ENCODE results near the gene TNNI2. TPM values are rescaled to one million over a fixed set of nuclear protein-coding genes. Genes with fewer than 3 reads are reported as not detected.

TNNI2 gene
- polyA plus RNA-seq, 12 donors = 1,241 to 4,224 (median 1,990) TPM

- DNase-seq = no peak
Measured at GRCh38 chr11:1845561-1846452, 7.0 kb downstream of the TNNI2 start.

- DNase-seq = no peak
Measured at GRCh38 chr11:1846453-1846932, 7.7 kb downstream of the TNNI2 start.

- no peak for DNase-seq
Measured at GRCh38 chr11:1847006-1847735, 8.4 kb downstream of the TNNI2 start.

- DNase-seq = no peak
Measured at GRCh38 chr11:1847926-1848639, 9.3 kb downstream of the TNNI2 start.

- DNase-seq = no peak
Measured at GRCh38 chr11:1848640-1849430, 10.1 kb downstream of the TNNI2 start.

GRCh38 chr11:1851468-1852180, 12.8 kb downstream of the TNNI2 start:
- no peak for DNase-seq

- DNase-seq = no peak
Measured at GRCh38 chr11:1852271-1852876, 13.6 kb downstream of the TNNI2 start.

- no peak for DNase-seq
Measured at GRCh38 chr11:1852877-1853276, 14.1 kb downstream of the TNNI2 start, which contains the start of gene LSP1. TSS of gene LSP1 (plus strand) at chr11:1853084. CDS start at chr11:1853145, 61 bp downstream.

- DNase-seq = no peak
Measured at GRCh38 chr11:1853376-1854131, 14.8 kb downstream of the TNNI2 start.

- DNase-seq = no peak
Measured at GRCh38 chr11:1854132-1854948, 15.6 kb downstream of the TNNI2 start.

GRCh38 chr11:1854949-1855885, 16.4 kb downstream of the TNNI2 start:
- DNase-seq = no peak

GRCh38 chr11:1855886-1856265, 17.1 kb downstream of the TNNI2 start:
- DNase-seq = no peak

- DNase-seq = no peak
Measured at GRCh38 chr11:1856306-1857005, 17.7 kb downstream of the TNNI2 start.

- no peak for DNase-seq
Measured at GRCh38 chr11:1857064-1857463, 18.3 kb downstream of the TNNI2 start.

- no peak for DNase-seq
Measured at GRCh38 chr11:1858154-1858553, 19.4 kb downstream of the TNNI2 start.

- DNase-seq = no peak
Measured at GRCh38 chr11:1858576-1858975, 19.8 kb downstream of the TNNI2 start.

- no peak for DNase-seq
Measured at GRCh38 chr11:1859004-1859403, 20.2 kb downstream of the TNNI2 start.

Measured in muscle of arm (tissue), 12 donors.